Adrenal gland (tissue), 12 donors: ENCODE measurements around the gene ARRB2. TPM values are rescaled to one million over a fixed set of nuclear protein-coding genes. Genes with fewer than 3 reads are reported as not detected.

ENCODE experiments used
- DNase-seq, 7 donors: peaks; one replicate each; pipeline ENCODE4 v3.0.0-alpha.2; 2019 to 2020
- H3K27ac ChIP-seq, 5 donors: fragments of 200-600 bp; sonication (generic) in 4 of 5; 1 replicate in 3 of 5; 2 replicates in 2 of 5; pipeline versions ENCODE4 v1.5.1 to v1.8.0; 2016 to 2020; ENCODE audit warnings: mild to moderate bottlenecking in 1 of 5
- H3K27me3 ChIP-seq: fragments of 200-600 bp; 2 replicates; pipeline ENCODE4 v1.8.0; 2021
- H3K36me3 ChIP-seq, 2 donors: fragments of 200-600 bp; replicated peaks in 1 of 2; 1 replicate in 1 of 2; 2 replicates in 1 of 2; pipeline versions ENCODE4 v1.5.1 to v1.8.0; 2018 to 2022
- H3K4me1 ChIP-seq, 2 donors: fragments of 200-600 bp; replicated peaks in 1 of 2; 1 replicate in 1 of 2; 2 replicates in 1 of 2; pipeline versions ENCODE4 v1.5.1 to v1.8.0; 2018 to 2021
- H3K4me3 ChIP-seq, 4 donors: fragments of 200-600 bp; sonication (generic) in 3 of 4; one replicate each; pipeline ENCODE4 v1.5.1; 2016 to 2018
- H3K9me3 ChIP-seq, 3 donors: fragments of 200-600 bp; sonication (generic) in 1 of 3; replicated peaks in 1 of 3; 1 replicate in 2 of 3; 2 replicates in 1 of 3; pipeline versions ENCODE4 v1.5.1 to v1.8.0; 2016 to 2021
- POLR2A ChIP-seq, 2 donors: fragments of 450-650 bp; IDR thresholded peaks; one replicate each; pipeline ENCODE4 v1.6.1; 2017; ENCODE audit warnings: antibody characterized with exemption in 2 of 2, mild to moderate bottlenecking in 2 of 2, moderate library complexity in 1 of 2
- WGBS, 4 donors: extraction: QIAGEN DNeasy Blood & Tissue Kit in 2 of 4; methylation state at CpG; one replicate each; pipeline versions ENCODE4 v1.1.5 to v1.1.7; 2013 to 2017; 5-methylcytosine and 5-hydroxymethylcytosine counted together
- intact Hi-C, 2 donors: fragments of 100-400 bp; cut with DNase I; formaldehyde crosslinking; loops; one replicate each; pipeline versions ENCODE4 v1.14.1 to v1.15.0; 2022 to 2023
- polyA plus RNA-seq, 3 donors: library from polyadenylated mRNA; stranded (reverse); fragments of 200-250 nt in 2 of 3; fragments of 350-450 nt in 1 of 3; fragmentation: Illumina TruSeq in 1 of 3; extraction: RNeasy Lipid Tissue Mini Kit (QIAGEN cat#74804) in 1 of 3; gene quantifications; one replicate each; pipeline ENCODE4 v1.2.3, GENCODE V29; 2013 to 2014
- total RNA-seq, 9 donors: library from RNA; depleted of rRNA in 4 of 9; stranded (reverse); fragments of >200 nt in 4 of 9; fragments of 120-200 nt in 1 of 9; fragmentation: NEBNext Ultra II Directional in 1 of 9; extraction: Animal tissue kit (Norgen Biotek cat#: 25700) in 1 of 9; gene quantifications; one replicate each; pipeline versions ENCODE4 v1.1.0 to v1.2.4, GENCODE V29; 2013 to 2023
- TF ChIP-seq, protein P1 (sequence below), 6 experiments: fragments of 450-650 bp in 4 of 6; fragments of 200-600 bp in 2 of 6; sonication (generic) in 1 of 6; IDR thresholded peaks; 1 replicate in 5 of 6; 2 replicates in 1 of 6; pipeline versions ENCODE4 v1.5.1 to v1.8.0; 2016 to 2021; ENCODE audit warnings: antibody characterized with exemption in 6 of 6, mild to moderate bottlenecking in 2 of 6, moderate library complexity in 1 of 6
- donor health status: healthy with polysubstance abuse.
- donor health status: Bipolar disorder and iron deficiency.
- donor health status: DM: yes; HTN: yes; CAD: no.
- donor health status: DM: no; HTN: no; CAD: no.
- donor health status: DM: no; HTN: no; CAD: no.
- donor health status: DM: yes; HTN: yes; CAD: no.

The ARRB2 gene
- total and polyA plus RNA-seq, 12 donors: 14.6 to 130 (median 60.0) TPM

DNA sequence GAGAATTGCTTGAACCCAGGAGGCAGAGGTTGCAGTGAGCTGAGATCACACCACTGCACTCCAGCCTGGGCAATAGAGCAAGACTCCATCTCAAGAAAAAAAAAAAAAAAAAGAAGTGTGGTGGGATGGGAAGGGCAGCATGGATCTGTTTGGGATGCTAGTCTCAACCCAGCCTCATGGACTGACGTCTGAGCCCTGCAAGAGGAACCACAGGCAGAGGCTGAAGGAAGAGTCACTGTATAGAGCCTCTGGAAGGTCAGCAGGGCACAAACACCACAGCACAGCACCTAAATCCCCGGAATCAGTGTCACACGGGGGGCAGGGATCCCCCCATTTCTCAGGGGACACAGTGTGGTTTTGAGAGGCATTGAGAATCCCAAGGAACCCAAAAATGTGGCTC is 40.2 kb downstream of the ARRB2 start:
- H3K27ac ChIP-seq: no peak overlapping the region
- no peaks in the 10 kb centered on the region for H3K9me3 ChIP-seq
- no peaks in the 10 kb centered on the region for H3K4me1 ChIP-seq
- intact Hi-C loops: no loop called here
- H3K27me3 ChIP-seq: no peaks in the 10 kb centered on the region
- TF ChIP-seq POLR2A (IDR thresholded peaks at IDR 0.05): no peak
- TF ChIP-seq, protein P1, sequence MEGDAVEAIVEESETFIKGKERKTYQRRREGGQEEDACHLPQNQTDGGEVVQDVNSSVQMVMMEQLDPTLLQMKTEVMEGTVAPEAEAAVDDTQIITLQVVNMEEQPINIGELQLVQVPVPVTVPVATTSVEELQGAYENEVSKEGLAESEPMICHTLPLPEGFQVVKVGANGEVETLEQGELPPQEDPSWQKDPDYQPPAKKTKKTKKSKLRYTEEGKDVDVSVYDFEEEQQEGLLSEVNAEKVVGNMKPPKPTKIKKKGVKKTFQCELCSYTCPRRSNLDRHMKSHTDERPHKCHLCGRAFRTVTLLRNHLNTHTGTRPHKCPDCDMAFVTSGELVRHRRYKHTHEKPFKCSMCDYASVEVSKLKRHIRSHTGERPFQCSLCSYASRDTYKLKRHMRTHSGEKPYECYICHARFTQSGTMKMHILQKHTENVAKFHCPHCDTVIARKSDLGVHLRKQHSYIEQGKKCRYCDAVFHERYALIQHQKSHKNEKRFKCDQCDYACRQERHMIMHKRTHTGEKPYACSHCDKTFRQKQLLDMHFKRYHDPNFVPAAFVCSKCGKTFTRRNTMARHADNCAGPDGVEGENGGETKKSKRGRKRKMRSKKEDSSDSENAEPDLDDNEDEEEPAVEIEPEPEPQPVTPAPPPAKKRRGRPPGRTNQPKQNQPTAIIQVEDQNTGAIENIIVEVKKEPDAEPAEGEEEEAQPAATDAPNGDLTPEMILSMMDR (IDR thresholded peaks at IDR 0.05): no peak
- no peak overlapping the region for H3K4me3 ChIP-seq
- no peak for DNase-seq
- WGBS, 4 donors: 26 to 39% (median 33%) methylated on average over 3 of the region's 3 CpGs
- no peaks in the 10 kb centered on the region for H3K36me3 ChIP-seq

DNA sequence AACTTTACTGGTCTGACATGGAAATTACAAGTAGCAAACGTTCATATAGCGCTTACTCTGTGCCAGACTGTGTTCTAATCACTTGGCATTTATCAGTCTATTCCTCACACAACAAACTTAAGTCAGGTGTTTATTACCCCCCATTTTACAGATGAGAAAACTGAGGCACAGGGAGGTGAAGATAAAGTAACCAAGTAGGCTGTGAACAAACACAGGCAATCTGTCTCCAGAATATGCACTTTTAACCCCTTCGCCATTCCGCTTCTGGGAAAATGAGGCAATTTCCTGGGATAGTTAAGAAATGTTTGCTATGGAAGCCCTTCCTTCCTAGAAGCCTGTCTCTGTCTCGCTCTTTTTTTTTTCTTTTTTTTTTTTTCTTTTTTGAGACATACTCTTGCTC is 41.5 kb downstream of the ARRB2 start:
- H3K27me3 ChIP-seq: no peaks in the 10 kb centered on the region
- WGBS, 4 donors: 52 to 58% (median 56%) methylated on average over 5 of the region's 5 CpGs
- no peaks in the 10 kb centered on the region for H3K4me1 ChIP-seq
- H3K4me3 ChIP-seq: no peak overlapping the region
- no peaks in the 10 kb centered on the region for H3K36me3 ChIP-seq
- no peak for DNase-seq
- H3K9me3 ChIP-seq: no peaks in the 10 kb centered on the region
- TF ChIP-seq, protein P1 (IDR thresholded peaks at IDR 0.05): no peak
- TF ChIP-seq POLR2A (IDR thresholded peaks at IDR 0.05): no peak
- intact Hi-C loops: no loop called here
- no peak overlapping the region for H3K27ac ChIP-seq

DNA sequence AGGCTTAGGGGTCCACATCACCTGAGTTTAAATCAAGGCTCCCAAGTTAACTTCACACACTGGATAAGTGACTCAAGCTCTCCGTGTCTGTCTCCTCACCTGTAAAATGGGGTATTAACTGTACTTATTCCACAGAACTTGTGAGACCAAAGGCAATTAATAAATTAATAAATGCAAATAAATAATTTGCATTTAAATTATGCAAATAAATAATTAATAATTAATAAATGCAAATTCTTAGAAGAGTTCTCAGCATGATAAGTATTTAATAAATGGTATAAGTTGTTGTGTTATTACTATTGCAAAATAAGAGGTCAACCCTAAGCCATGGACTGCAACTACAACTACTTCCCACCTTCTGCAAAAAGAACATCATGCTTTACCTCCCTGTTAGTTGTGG is 43.0 kb downstream of the ARRB2 start:
- WGBS, 4 donors: 73 to 88% (median 83%) methylated on average over 1 of the region's 1 CpG
- Histone ChIP-seq H3K9me3 (no peaks in the 10 kb centered on the region), H3K36me3 (no peaks in the 10 kb centered on the region), H3K4me1 (no peaks in the 10 kb centered on the region), H3K27ac (no peak overlapping the region), H3K4me3 (no peak overlapping the region), H3K27me3 (no peaks in the 10 kb centered on the region)
- intact Hi-C loops: no loop called here
- no peak for TF ChIP-seq POLR2A (IDR thresholded peaks at IDR 0.05)
- DNase-seq: no peak

DNA sequence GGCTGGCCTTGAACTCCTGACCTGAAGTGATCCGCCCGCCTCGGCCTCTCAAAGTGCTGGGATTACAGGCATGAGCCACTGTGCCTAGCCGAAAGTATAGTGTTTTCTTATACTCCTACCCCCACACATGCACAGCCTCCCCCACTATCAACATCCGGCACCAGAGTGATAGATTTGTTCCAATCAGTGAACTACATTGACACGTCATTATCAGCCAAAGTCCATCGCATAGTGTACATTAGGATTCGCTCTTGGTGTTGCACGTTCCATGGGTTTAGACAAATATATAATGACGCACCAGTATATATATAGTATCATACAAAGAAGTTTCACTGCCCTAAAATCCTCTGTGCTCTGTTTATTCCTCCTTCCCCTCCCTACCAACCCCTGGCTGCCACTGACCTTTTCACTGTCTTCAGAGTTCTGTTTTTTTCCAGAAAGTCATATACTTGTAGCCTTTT is 49.4 kb downstream of the ARRB2 start:
- H3K36me3 ChIP-seq: no peaks in the 10 kb centered on the region
- intact Hi-C loops: no loop called here
- WGBS, 4 donors: 53 to 76% (median 62%) methylated on average over 10 of the region's 10 CpGs
- no peak for TF ChIP-seq POLR2A (IDR thresholded peaks at IDR 0.05)
- TF ChIP-seq, protein P1 (IDR thresholded peaks at IDR 0.05): no peak
- H3K27me3 ChIP-seq: no peaks in the 10 kb centered on the region
- no peak overlapping the region for H3K27ac ChIP-seq
- H3K4me1 ChIP-seq: no peaks in the 10 kb centered on the region
- no peak overlapping the region for H3K4me3 ChIP-seq
- H3K9me3 ChIP-seq: no peaks in the 10 kb centered on the region
- peak in 1 of 7 donors; percentile 17 for DNase-seq

DNA sequence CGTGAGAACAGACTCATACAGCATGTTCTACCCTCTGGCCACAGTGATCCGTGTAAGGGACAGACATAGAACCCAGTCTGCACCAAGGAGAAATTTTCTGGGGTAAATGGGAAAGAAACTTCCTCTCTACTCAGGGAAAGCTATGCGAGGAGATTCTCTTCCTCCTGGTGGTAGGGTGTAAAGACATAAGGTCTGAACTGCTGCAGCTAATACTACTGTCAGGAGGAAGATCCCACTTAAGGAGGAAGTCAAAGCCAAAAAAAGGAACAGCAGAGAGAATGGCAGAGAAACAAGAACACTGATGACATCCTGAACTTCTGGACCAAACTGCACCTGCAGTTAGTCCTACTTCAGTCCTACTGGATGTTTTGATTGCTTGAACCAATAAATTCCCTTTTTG is 54.2 kb downstream of the ARRB2 start:
- DNase-seq: no peak
- TF ChIP-seq, protein P1 (IDR thresholded peaks at IDR 0.05): peak in 1 of 6 experiments; percentile 20
- TF ChIP-seq POLR2A (IDR thresholded peaks at IDR 0.05): no peak
- no peaks in the 10 kb centered on the region for H3K27me3 ChIP-seq
- H3K9me3 ChIP-seq: no peaks in the 10 kb centered on the region
- intact Hi-C loops: no loop called here
- H3K4me3 ChIP-seq: no peak overlapping the region
- no peaks in the 10 kb centered on the region for H3K4me1 ChIP-seq
- peak overlapping the region in 2 of 5 donors; percentile 52 to 80 for H3K27ac ChIP-seq
- 44 to 76% (median 61%) methylated on average over 3 of the region's 3 CpGs for WGBS, 4 donors
- H3K36me3 ChIP-seq: no peaks in the 10 kb centered on the region
